ENCODE data around the gene SPANXC.
"Not testable (repeated sequence)": the region's sequence is repeated elsewhere in the genome, so short reads cannot be mapped to it uniquely, and the experiment has no call there.

Gene SPANXC, protein sequence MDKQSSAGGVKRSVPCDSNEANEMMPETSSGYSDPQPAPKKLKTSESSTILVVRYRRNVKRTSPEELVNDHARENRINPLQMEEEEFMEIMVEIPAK

DNA sequence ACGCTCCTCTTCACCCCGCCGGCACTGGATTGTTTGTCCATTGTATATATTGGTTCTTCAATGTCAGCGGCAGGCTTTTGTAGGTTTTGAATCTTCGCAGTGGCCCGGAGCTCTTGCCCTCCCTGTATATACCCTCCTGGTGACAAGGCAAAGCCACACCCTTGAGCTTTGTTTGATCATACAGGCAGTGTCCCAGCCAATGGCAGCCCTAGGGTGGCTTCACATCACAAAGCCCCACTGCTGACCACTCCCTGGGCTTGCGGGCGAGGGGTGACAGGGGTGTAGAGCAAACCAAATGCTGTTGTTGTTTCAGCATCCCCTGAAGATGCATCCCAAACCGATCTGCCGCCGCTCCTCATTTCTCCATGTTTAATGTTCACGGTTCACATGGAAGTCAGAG, at the start of gene SPANXC:
SPANXC (minus strand) TSS at position 101 of the 400 bp plus-strand sequence; CDS start at position 41, 60 bp downstream.
- not testable (repeated sequence) for H3K27me3 Mint-ChIP-seq; H3K4me1 Mint-ChIP-seq (ENCODE audit: low read depth); H3K4me3 Mint-ChIP-seq

DNA sequence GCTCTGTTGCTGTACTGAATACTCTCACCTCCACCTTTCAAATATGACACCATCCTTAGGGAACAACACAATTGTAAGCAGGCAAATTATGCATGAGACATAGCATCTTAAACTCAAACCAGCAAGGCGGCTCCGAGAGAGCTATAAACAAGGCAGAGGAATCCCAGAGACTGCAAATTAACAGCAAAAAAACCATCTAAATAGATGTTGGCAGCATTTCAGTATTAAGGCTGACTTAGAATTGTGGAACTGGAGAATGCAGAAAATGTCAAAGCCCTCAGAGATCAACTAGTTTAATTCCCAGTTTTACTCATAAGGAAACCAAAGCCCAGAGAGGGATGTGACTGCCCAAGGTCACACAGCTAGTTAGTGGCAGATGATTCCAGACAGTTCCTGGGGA, 37.2 kb upstream of the SPANXC start:
- DNase-seq: no peak
- Mint-ChIP-seq H3K9me3 (no peaks in the 10 kb centered on the region), H3K4me1 (ENCODE audit: low read depth) (no peaks in the 10 kb centered on the region), H3K4me3 (no peak overlapping the region), H3K36me3 (ENCODE audit: low read depth) (no peaks in the 10 kb centered on the region), H3K27ac (no peak overlapping the region), H3K27me3 (peaks cover 3% of the 10 kb centered on the region)

More for the DNA sequence above, at the start of gene SPANXC:
- H3K36me3 Mint-ChIP-seq (ENCODE audit: low read depth); H3K27ac Mint-ChIP-seq; DNase-seq; H3K9me3 Mint-ChIP-seq: not testable (repeated sequence)

DNA sequence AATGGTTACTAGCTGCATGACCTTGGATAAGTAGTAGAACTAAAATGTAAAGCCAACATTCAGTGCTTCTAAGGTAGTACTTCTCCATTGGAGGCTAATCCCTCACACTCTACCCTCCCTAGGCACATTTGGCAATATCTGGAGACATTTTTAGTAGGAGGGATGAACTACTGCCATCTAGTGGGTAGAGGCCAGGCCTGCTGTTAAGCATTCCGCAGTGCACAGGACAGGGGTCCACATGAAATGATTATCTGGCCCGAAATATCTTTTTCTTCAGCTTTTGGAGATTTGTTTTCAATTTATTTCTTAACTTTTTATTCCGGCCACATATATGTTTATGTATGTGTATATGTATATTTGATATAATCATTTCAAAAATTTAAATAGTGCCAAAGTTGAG, 36.0 kb upstream of the SPANXC start:
- Mint-ChIP-seq H3K36me3 (ENCODE audit: low read depth) (no peaks in the 10 kb centered on the region), H3K4me3 (no peak overlapping the region), H3K27me3 (peaks cover 3% of the 10 kb centered on the region), H3K4me1 (ENCODE audit: low read depth) (no peaks in the 10 kb centered on the region), H3K27ac (no peak overlapping the region), H3K9me3 (no peaks in the 10 kb centered on the region)
- DNase-seq: no peak

DNA sequence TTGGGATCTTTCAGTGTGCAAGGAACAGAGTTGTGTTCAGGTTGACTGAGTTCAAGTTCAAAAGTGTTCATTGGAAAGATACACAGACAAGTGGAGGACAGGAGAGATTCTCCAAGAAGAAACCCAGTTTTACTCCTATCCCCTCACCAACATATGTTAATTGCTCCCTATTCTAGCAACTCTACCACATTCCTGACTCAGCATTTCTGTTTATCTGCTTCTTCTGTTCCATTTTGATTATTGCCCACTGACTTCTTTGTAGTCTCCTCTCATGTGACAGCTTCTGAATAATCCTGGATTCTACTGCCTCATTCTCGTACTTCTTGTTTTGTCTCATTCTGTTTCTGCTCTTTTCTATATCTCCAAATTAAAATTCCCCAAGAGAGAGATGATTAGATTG, 15.8 kb upstream of the SPANXC start:
- no peak for DNase-seq
- peaks cover 8% of the 10 kb centered on the region for H3K27me3 Mint-ChIP-seq
- no peaks in the 10 kb centered on the region for H3K4me1 Mint-ChIP-seq (ENCODE audit: low read depth)
- no peak overlapping the region for H3K27ac Mint-ChIP-seq
- no peak overlapping the region for H3K4me3 Mint-ChIP-seq
- peaks cover 2% of the 10 kb centered on the region for H3K9me3 Mint-ChIP-seq
- H3K36me3 Mint-ChIP-seq (ENCODE audit: low read depth): no peaks in the 10 kb centered on the region

DNA sequence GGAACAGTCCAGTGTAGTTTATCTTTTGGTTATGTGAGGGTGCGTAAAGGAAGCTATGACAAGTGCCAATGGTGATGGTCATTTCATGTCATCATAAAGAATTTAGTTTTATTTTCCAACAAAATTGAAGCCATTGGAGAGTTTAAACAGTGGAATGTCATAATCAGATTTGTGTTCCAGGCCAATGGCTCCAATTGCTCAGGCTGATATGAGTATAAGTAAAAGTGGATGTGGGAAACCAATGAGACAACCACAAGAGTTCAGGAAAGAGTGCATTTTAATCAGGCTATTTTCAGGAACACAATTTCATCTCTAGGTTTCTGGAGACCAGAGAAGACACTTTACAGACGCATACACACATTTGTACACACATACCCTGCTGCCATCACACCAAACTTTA, 20.7 kb downstream of the SPANXC start:
- Mint-ChIP-seq H3K27ac (no peak overlapping the region), H3K27me3 (peaks cover 26% of the 10 kb centered on the region), H3K4me1 (ENCODE audit: low read depth) (no peaks in the 10 kb centered on the region), H3K4me3 (no peak overlapping the region), H3K36me3 (ENCODE audit: low read depth) (no peaks in the 10 kb centered on the region), H3K9me3 (no peaks in the 10 kb centered on the region)
- no peak for DNase-seq

DNA sequence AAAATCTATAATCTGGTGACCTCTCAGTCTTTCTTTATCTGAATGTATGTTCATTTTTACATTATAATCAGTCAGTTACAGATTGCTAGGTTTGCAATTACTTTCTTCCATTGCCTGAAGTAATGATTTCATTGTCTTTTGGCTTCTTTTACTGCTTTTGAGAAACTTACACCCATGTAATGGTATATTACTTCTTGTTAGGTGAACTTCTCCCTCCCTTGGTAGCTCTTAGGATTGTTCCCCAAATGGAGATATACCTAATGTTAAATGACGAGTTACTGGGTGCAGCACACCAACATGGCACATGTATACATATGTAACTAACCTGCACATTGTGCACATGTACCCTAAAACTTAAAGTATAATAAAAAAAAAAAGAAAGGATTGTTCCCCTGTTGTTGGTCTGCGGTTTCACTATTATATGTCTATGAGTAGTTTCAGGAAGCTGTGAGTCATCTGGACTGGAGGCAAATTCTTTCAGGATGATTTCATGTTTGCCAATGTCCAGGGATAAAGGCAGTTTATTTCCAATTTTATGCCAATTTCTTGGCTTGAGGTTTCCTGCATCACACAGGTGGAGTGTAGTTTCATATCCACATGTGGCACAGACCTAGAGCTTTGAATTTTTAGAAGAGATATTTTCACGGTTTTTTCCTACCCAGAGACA, 21.8 kb downstream of the SPANXC start:
- no peak for DNase-seq

DNA sequence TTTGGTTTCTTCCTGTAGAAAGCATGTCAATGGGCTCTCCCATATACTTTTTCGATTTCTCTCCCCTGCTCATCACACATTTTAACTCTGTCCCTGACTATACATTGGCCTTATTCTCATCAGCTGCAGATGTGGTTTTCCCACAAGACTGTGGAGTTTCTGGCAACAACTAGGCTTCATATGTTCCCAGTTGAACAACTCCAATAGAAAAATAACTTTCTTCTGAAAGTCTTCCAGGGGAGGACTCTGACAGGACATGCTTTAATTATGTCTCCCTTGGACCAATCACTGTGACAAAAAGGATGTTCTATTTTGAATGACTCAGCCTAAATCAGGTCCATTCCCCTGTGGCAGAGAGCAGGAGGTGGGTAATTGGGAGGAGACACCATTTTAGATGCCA, 28.1 kb downstream of the SPANXC start:
- peaks cover 2% of the 10 kb centered on the region for H3K27me3 Mint-ChIP-seq
- H3K36me3 Mint-ChIP-seq (ENCODE audit: low read depth): no peaks in the 10 kb centered on the region
- DNase-seq: no peak
- H3K27ac Mint-ChIP-seq: no peak overlapping the region
- no peaks in the 10 kb centered on the region for H3K4me1 Mint-ChIP-seq (ENCODE audit: low read depth)
- no peak overlapping the region for H3K4me3 Mint-ChIP-seq
- H3K9me3 Mint-ChIP-seq: peaks cover 4% of the 10 kb centered on the region

More for the DNA sequence above, 21.8 kb downstream of the SPANXC start:
- Mint-ChIP-seq H3K9me3 (no peaks in the 10 kb centered on the region), H3K36me3 (ENCODE audit: low read depth) (no peaks in the 10 kb centered on the region), H3K4me3 (no peak overlapping the region), H3K27me3 (peaks cover 20% of the 10 kb centered on the region), H3K4me1 (ENCODE audit: low read depth) (no peaks in the 10 kb centered on the region), H3K27ac (no peak overlapping the region)

DNA sequence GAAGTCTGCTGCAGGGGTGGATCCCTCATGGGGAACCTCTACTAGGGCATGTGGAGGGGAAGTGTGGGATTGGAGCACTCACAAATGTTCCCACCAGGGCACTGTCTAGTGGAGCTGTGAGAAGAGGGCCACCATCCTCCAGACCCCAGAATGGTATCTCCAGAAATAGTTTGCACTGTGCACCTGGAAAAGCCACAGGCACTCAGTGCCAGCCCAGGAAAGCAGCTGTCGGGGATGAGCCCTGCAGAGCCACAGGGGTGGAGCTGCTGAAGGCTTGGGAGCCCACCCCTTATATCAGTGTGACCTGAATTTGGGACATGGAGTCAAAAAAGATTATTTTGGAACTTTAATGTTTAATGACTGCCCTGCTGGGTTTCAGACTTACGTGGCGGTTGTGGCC, 40.4 kb downstream of the SPANXC start:
- Mint-ChIP-seq H3K9me3 (no peaks in the 10 kb centered on the region), H3K4me1 (ENCODE audit: low read depth) (no peaks in the 10 kb centered on the region), H3K36me3 (ENCODE audit: low read depth) (no peaks in the 10 kb centered on the region), H3K27ac (no peak overlapping the region), H3K27me3 (peaks cover 17% of the 10 kb centered on the region), H3K4me3 (no peak overlapping the region)
- no peak for DNase-seq

Measured in activated T-cell treated with anti-CD3 and anti-CD28 coated beads, Interleukin-2, amount 50 U/mL, for 24 hours (primary cell).